CD4-positive, alpha-beta T cell treated with Interleukin-4 for 1 hour (primary cell): ENCODE results near the gene TSPAN14.
A peak's percentile ranks its signal among the peaks of the same experiment; 100 is the strongest.

ENCODE experiments used
- DNase-seq, 2 donors: peaks; one replicate each; pipeline ENCODE4 v3.0.0-alpha.2; 2020 to 2022

Gene TSPAN14

GRCh38 chr10:80457554-80458262 is 3.6 kb downstream of the TSPAN14 start:
- no peak for DNase-seq

GRCh38 chr10:80458263-80458625 is 4.1 kb downstream of the TSPAN14 start:
- DNase-seq = no peak

GRCh38 chr10:80458638-80459037 is 4.5 kb downstream of the TSPAN14 start:
- no peak for DNase-seq

GRCh38 chr10:80459047-80459865 is 5.1 kb downstream of the TSPAN14 start:
- DNase-seq = peak; percentile 72 to 77

- no peak for DNase-seq
Observed at GRCh38 chr10:80460399-80461207, 6.5 kb downstream of the TSPAN14 start.

- no peak for DNase-seq
Observed at GRCh38 chr10:80461208-80462183, 7.4 kb downstream of the TSPAN14 start.

- no peak for DNase-seq
Observed at GRCh38 chr10:80462299-80462980, 8.3 kb downstream of the TSPAN14 start.

GRCh38 chr10:80462981-80463741 is 9.1 kb downstream of the TSPAN14 start:
- no peak for DNase-seq

GRCh38 chr10:80463868-80464267 is 9.8 kb downstream of the TSPAN14 start:
- no peak for DNase-seq

- no peak for DNase-seq
Observed at GRCh38 chr10:80464557-80465450, 10.7 kb downstream of the TSPAN14 start.

- peak in 1 of 2 donors; percentile 17 for DNase-seq
Observed at GRCh38 chr10:80465451-80465835, 11.3 kb downstream of the TSPAN14 start.

GRCh38 chr10:80465839-80466590 is 11.9 kb downstream of the TSPAN14 start:
- DNase-seq = peak; percentile 63 to 70

GRCh38 chr10:80466724-80467326 is 12.7 kb downstream of the TSPAN14 start:
- no peak for DNase-seq

GRCh38 chr10:80468002-80468401 is 13.9 kb downstream of the TSPAN14 start:
- DNase-seq = peak; percentile 50 to 66

- DNase-seq = peak in 1 of 2 donors; percentile 37
Observed at GRCh38 chr10:80468806-80469421, 14.8 kb downstream of the TSPAN14 start.

GRCh38 chr10:80470266-80470665 is 16.2 kb downstream of the TSPAN14 start:
- DNase-seq = no peak

GRCh38 chr10:80471001-80471400 is 16.9 kb downstream of the TSPAN14 start:
- no peak for DNase-seq

GRCh38 chr10:80471715-80472233 is 17.7 kb downstream of the TSPAN14 start:
- DNase-seq = no peak
